CD4-positive, alpha-beta T cell treated with Interleukin-15 for 1 hour (primary cell): ENCODE measurements around the gene CST4.
"Not testable (repeated sequence)": the region's sequence is repeated elsewhere in the genome, so short reads cannot be mapped to it uniquely, and the experiment has no call there.

Source experiments
- DNase-seq: peaks from one replicate; pipeline ENCODE4 v3.0.0-alpha.2; 2020

CST4 gene

DNA sequence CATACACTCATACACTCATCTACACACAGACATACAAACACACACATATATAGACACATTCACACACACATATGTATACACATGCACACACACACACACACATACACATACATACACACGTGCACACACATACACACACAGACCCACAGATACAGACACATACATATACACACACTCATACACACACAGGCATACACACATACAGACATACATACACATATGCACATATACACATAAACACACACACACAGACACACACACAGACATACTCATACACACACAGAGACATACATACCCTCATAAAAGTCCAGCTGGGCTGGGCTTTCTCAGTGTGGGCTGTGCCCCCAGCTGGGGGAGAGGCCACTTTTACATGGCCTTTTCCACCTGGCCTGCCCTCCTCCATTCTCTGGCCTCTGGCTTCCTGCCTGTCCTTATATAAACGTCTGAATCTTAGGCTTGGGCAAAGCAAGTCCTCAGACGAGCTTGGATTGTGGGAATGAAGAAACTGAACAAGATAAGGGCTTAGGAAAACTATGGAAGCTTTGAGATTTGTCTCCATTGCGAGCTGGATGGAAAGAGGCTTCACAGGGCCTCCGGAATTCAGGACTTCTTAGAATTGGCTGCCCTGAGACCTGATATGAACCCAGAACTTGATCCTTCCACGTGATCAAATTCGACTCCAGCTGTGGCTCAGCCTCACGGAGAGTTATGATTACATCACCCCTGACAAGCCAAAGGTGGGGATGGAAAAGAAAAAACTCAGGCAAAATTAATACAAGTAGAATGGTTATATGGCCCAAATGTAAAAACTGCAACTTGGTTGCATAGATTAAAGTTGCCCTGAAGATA, 28.6 kb downstream of the CST4 start:
- DNase-seq = no peak

DNA sequence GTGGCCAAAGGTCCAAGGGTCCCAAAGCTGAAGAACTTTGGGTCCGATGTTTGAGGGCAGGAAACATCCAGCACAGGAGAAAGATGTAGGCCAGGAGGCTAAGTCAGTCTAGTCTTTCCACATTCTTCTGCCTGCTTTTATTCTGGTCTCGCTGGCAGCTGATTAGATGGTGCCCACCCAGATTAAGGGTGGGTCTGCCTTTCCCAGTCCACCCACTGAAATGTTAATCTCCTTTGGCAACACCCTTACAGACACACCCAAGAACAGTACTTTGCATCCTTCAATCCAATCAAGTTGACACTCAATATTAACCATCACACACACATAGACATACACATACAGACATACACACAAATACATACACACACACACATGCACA, 29.2 kb downstream of the CST4 start:
- DNase-seq = not testable (repeated sequence)

DNA sequence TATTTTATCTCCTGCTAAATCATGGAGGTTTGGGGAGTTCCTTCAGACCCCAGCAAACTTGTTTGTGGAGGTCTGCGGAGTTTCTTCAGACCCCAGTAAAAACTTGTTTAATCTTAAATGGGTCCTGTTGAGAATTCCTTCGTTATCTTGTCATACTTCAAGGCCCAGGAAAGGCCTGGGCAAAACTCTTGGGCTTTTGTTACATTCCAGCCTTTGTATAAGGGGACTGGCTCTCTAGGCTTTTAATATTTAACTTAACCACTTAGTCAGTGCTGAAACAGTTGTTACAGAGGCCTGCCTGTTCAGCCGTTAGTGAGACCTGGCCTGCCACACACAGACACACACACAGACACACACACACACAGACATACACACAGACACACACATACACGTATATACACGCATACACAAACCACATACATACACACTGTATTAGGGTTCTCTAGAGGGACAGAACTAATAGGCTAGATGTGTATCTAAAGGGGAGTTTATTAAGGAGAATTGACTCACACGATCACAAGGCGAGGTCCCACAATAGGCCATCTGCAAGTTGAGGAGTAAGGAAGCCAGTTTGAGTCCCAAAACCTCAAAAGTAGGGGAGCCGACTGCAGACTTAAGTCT, 29.7 kb downstream of the CST4 start:
- no peak for DNase-seq

DNA sequence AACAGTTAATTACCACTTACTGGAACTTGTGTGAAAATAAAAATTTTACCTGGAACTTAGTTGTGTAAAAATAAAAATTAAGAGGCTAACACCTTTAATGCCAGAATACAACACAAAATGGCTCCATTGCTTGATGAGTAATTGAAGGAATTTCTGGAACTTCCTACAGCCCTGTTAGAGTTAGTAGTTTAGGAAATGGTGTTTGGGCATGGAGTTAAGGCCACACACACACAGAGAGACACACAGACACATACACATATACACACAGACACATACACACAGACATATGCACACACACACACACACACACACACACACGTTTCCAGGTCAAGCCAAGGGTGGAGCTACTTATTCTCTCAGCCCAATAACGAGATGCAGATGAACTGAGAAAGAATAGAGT, 30.5 kb downstream of the CST4 start:
- no peak for DNase-seq

DNA sequence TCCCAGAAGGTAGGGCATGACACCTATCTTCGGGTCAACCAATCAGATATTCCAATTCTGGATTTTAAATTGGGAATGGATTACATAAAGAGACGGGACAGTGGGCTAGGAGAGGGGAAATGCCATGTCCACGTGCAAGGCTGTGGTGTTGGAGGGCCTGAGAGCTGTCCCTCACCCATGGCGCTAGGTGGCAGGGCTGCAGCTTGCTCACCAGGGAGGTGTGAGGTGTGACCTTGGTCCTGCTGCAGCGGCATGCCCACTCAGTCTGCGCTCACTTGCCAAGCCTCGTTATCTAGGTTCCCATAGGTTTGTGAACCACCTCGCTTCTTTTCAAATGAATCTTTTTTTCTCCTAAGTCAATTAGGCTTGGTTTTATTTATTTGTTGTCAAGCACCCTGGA, 31.6 kb downstream of the CST4 start:
- DNase-seq = no peak

DNA sequence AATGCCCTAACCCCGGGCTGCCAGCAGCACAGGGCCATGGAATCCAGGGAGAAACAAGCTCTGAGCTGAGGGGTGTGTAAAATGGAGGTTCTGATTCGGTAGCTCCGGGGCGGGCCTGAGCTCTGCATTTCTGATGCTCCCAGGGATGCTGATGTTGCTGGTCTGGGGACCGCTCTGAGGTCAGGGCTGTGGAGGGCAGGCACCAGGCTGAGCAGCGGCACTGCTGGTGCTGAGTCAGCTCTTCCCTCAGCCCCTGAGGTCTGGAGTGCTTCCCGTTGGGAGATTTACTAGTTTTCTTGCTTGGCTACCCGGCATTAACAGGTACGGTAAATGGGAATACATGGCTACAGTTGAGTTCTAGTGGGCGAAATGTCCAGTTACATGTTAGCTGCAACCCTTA, 32.5 kb downstream of the CST4 start:
- no peak for DNase-seq

DNA sequence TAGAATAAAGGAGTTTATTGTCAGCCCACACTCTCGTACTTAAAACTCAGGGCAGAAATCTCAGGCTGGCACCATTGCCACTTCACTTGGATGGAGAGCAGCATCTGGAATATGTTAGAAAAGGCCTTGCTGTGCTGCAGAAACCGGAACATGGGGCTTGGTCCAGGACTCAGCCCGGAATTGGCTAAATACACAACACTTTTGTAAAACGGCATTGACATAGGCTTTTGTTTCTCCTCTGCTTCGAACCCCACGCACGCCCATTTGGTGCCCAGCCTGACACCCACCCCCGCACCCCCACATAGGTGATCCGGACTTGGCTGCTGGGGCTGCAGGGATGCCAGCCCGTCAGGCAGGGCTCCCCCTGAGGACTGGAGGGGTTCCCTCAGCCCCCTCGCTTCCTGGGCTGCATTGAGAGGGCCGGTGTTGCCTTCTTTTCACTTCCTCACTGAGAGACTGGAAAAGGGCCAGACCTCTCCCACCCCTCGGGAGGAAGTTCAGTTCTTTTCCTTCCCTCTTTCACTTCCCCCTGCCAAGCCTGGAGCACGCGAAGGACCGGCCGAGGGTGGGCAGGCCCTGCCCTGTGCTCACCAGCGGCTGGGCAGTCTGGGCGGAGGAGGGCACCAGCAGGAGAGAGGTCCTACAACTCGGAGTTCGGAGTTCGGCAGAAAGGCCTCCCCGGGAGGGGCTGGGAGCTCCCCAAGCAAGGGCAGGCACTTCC, 33.2 kb downstream of the CST4 start:
- peak; percentile 59 for DNase-seq

DNA sequence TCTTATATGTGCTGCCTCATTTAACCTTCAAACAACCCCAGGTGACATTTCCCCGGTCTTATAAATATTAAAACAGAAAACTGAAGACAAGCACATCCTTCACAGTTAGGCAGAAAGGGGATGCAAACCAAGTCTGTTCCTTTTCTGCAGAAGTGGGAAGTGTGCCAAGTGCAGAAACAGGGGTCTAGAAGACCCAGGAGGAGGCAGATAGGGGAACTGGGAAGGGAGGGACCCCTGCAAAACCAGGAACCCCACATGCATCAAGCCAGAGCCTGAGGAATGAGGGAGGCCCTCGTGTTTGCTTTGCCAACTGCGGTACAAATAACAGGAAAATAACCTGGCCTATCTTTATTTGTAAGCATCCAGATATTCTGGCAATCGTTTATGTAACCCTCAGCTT, 34.1 kb downstream of the CST4 start:
- DNase-seq = no peak

DNA sequence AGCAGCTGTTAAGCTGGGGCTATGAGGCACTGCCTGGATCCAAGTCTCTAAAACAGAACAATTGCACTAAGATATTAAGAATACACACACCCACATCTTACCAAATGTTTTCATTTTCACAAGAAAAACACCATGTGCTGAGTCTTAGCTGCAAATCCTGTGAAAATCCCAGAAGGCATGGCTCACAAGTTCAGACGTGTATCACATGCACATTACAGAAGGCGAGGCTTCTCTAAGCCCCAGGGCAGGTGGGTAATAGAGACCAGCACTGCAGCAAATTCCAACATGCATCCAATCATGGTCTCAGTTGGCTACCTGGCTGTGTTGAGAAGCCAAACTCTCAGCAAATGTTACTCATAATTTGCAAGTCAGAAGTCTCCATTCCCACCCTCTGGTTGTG, 34.8 kb downstream of the CST4 start:
- DNase-seq = no peak

DNA sequence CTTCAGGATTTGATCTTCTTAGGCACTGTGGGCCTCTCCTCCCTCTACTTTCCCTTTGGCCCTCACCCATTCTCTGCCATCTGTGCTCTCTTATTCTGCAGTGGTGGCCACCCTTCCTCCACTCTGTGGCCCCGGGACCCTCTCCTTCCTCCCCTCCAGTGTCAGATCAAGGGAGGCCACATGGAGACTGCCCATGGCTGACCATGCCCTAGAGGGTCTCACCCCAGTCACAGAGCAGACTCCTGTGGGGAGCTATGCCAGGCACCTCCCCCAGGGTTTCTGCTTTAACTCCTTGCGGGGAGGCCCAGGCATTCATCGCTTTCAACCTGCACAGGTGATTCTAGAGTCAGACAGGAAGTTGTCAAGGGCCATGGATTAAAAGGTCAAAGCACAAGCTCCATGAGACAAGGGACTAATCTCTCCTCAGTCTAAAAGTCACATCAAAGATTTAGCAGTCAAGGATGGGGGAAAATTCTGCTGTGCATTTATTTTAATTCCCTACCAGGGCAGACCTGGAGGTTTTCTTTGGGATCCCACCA, 35.4 kb downstream of the CST4 start:
- DNase-seq = no peak

DNA sequence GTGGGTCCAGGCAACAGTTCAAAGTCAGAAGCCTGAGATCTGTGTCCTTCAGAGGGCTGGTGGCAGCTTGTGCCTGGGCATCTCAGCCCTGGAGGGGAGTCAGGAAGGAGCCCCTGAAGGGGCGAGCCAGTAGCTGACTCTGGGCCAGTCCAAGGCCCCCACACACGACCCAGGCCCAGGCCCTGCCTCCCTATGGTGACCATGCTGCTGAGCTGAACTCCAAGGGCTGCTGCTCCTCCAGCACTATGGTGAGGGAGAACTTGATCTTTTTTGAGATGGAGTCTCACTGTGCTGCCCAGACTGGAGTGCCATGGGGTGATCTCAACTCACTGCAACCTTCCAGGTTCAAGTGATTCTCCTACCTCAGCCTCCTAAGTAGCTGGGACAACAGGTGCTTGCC, 35.9 kb downstream of the CST4 start:
- no peak for DNase-seq

DNA sequence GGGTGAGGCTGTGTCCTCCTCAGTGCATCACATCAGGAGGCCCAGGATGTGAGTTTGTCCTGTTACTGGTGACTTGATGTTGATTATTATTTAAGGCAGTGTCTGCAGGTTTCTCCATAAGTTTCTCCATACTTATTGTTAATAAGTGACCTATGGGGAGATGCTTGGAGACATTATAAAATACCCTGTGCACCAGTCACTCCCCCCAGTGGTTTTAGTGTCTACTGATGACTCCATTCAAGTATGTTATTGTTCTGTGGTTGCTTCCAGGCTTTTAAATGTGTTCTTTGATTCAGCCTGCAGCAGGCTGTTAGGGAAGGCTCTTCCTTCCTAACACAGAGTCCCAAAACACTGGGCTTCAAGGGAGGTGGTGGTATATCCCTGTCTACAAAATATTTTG, 36.5 kb downstream of the CST4 start:
- no peak for DNase-seq

DNA sequence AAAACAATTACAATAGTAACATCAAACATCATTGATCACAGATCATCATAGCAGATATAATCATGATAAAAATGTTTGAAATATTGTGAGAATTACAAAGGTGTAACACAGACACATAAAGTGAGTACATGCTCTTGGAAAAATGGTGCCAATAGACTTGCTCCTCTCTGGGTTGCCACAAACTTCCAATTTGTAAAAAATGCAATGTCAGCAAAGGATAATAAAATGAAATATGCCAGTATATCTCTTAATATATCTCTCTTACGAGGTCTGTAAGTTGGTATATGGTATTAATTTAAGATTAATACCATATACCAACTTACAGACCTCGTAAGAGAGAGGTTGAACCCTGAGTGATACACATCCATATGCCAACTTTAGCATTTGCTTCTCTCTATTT, 37.7 kb downstream of the CST4 start:
- no peak for DNase-seq

DNA sequence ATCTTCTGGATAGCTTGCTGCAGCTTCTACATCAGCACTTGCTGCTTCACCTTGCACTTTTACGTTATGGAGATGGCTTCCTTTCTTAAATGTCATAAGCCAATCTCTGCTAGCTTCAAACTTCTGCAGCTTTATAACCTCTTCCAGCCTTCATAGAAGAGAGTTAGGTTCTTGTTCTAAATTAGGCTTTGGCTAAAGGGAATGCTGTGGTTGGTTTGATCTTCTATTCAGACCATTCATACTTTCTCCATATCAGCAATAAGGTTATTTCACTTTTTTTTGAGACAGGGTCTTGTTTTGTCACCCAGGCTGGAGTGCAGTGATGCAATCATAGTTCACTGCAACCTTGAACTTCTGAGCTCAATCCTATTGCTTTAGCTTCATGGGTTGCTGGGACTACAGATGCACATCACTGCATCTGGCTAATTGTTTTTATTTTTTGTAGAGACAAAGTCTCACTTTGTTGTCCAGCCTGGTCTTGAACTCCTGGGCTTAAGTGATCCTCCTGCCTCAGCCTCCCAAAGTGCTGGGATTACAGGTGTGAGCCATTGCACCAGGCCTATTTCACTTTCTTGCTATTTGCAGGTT, 38.9 kb downstream of the CST4 start:
- DNase-seq = no peak

DNA sequence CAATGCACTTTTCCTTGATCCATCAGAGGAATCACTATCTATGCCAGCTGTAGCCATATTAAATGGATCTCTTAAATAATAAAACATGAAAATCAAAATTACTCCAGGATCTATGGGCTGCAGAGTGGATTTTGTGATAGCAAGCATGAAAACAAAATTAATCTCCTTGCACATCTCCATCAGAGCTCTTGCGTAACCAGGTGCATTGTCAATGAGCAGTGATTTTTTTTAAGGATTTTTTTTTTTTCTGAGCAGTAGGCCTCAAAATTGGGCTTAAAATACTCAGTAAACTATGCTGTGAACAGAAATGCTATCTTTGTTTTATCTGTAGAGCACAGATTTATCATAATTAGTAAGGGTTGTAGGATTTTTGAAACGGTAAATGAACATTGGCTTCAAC, 39.6 kb downstream of the CST4 start:
- no peak for DNase-seq

DNA sequence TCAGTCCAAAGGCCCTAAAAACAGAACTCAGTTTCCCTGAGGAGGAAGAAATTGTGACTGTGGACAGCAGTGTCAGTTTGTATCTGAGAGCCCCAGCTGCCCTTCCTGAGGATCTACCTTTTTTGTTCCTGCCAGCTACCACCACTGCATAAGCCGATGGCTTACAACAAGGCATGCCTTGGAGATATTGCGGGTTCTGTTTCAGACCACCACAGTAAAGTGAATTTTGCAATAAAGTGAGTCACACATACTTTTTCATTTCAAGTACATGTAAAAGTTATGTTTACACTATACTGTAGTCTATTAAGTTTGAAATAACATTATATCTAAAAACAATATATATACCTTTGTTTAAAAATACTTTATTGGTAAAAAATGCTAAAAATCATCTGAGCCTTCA, 41.5 kb downstream of the CST4 start:
- no peak for DNase-seq

DNA sequence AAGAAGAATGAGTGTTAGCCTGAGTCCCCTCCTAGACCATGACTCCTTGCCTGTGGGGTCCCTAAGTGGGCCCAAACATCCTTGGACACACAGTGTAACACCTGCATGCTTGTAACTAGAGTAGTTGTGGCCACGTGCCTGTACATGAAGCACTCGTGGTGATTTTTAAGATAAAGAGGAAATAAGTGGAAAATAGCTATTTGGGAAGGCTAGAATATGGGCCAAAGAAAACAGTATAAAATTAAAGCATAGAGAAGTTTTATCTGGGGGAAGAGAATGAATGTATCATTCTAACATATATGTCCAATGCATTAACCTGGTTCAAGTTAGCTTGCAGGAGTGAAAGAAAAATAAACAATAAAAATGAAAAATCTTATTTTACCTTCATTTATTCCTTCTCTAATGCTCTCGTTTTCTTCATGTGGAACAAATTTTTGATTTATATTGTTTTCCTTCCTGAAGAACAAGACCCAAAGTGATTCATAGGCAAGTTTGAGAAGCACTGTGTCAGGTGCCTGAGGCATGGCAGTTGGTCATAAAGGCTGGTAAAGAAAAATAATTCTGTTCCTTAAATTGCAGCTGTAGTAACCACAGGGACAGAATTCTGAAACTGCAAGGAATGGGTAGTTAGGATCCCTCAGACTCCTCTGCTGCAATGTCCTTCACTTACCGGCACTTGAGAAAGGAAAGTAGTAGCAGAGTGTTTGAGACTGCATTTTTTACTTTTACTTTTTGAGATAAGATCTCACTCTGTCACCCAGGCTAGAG, 42.5 kb downstream of the CST4 start:
- DNase-seq = no peak

DNA sequence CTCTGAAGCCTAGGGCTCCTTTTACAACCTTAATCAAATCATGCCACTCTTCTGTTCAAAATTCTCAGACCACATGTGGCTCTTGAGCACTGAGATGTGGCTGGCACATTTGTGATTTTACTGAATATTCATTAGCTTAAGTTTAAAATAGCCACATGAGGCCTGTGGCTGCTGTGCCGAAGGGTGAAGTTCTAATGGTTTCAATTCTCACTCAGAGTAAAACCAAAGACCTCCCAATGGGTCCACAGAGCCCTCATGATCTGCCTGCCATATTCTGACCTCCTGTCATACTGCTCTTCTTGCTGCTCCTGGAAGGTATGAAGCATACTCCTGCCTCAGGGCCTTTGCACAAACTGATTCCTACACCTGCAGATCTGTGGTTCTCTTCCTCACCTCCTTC, 43.3 kb downstream of the CST4 start:
- no peak for DNase-seq

DNA sequence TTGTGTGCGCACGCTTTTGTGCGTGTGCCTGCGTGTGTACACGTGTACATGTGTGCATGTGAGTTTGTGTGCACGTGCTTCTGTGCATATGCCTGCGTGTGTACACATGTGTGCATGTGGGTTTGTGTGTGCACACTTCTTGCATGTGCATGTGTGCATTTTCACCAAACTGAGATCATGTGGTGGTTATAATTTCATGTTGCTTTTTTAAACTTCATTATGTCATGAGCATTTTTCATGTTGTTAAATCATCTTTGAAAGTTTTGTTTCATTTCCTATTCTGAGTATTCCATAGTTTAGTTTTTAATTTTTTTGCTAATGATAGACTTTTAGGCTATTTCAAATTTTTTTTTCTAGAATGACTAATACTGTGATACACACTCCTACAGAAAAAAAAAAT, 44.7 kb downstream of the CST4 start:
- no peak for DNase-seq

DNA sequence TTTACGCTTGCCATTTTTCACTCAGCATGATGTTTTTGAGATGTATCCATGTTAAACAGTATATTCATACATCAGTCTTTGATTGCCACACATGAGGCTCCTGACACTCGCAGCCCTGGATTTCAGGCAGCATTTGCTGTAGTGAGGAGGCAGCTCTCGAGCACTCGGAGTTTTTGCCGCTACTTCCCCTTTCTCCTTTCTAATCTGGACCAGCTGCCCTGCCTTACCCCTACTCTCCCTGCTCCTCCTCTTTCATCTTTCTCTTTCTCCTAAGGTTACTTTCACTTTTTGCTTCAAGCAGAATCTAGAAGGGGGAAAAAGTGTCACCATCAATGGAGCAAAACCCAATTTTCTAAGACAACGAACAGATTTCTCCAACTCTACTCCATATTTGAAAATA, 45.2 kb downstream of the CST4 start:
- DNase-seq = no peak

DNA sequence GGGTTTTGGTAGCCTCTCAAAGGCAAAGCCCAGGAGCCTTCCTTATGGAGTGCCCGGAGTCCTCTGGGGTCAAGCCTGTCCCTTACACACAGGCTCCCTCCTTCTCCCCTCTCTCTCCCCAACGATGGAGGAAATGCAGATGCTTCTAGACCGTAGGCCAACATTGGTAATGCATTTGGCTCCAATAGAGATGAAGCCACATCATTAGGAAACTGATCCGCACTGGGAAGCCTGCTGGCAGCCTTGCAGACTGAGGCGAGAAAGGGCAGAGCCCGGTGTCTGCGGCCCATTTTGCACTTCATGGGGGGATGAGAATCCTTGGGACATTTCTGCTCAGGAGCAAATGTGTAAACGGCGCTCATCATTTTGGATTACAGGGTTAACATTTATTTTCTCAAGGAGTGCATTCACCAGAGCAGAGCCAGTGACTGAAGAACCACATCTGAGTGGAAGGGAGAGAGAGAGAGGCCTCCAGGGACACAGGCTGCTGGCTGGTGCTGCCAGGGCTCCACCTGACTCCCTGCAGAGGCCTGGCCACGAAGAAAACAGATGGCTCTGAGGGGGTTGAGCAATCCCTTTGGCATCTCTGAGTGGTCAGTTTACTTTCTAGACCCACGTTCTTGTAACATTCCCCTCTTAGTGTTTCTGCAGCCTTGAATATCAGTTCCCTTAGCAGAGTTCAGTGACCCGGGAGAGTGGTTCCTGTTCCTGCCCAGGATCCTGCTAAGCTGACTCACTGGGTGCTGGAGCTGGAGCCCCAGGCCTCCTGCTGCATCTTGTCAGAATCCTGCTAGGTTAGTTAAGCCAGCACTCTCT, 46.7 kb downstream of the CST4 start:
- DNase-seq = no peak
